Fibroblast of villous mesenchyme (primary cell): ENCODE results near the gene TICAM2. TPM values are rescaled to one million over a fixed set of nuclear protein-coding genes. Genes with fewer than 3 reads are reported as not detected.

Experiments used
- DNase-seq: peaks from one replicate; pipeline ENCODE4 v3.0.0-alpha.2; 2010; ENCODE audit warnings: low read depth
- H3K4me3 ChIP-seq: 2 replicates; pipeline ENCODE4 v1.5.1; 2011; ENCODE audit warnings: low read depth, mild to moderate bottlenecking, low read length
- CTCF ChIP-seq: IDR thresholded peaks from 2 replicates; pipeline ENCODE4 v1.5.1; 2012; ENCODE audit warnings: low read depth, mild to moderate bottlenecking, low read length; ENCODE audit not compliant: insufficient read depth
- total RNA-seq: library from RNA; depleted of rRNA; stranded (reverse); fragments of >200 nt; gene quantifications from 2 replicates; pipeline ENCODE4 v1.2.3, GENCODE V29; 2012

TICAM2 gene
- total RNA-seq, 1 donor = 6.9 TPM

GRCh38 chr5:115543365-115544042 lies 58.8 kb downstream of the TICAM2 start:
- peak; percentile 76 for DNase-seq
- TF ChIP-seq CTCF = no peak
- peak overlapping the region; percentile 83 for H3K4me3 ChIP-seq

GRCh38 chr5:115542651-115543364 lies 59.5 kb downstream of the TICAM2 start:
- DNase-seq = no peak
- TF ChIP-seq CTCF = no peak
- peak overlapping the region; percentile 83 for H3K4me3 ChIP-seq

GRCh38 chr5:115542086-115542485 lies 60.2 kb downstream of the TICAM2 start:
- TF ChIP-seq CTCF = no peak
- DNase-seq = peak; percentile 51
- peak overlapping the region; percentile 83 for H3K4me3 ChIP-seq

- no peak for DNase-seq
- H3K4me3 ChIP-seq = peak overlapping the region; percentile 83
- no peak for TF ChIP-seq CTCF
These were observed 60.7 kb downstream of the TICAM2 start for GRCh38 chr5:115541611-115542010.

- TF ChIP-seq CTCF = no peak
- DNase-seq = no peak
- H3K4me3 ChIP-seq = no peak overlapping the region
These were observed 66.7 kb downstream of the TICAM2 start for GRCh38 chr5:115535479-115536035.

GRCh38 chr5:115532517-115532916 lies 69.8 kb downstream of the TICAM2 start:
- no peak for TF ChIP-seq CTCF
- DNase-seq = peak; percentile 70
- no peak overlapping the region for H3K4me3 ChIP-seq
